Testis (tissue), 2 donors: ENCODE data around the gene DVL1.

Source experiments
- CTCF ChIP-seq, 3 experiments: fragments of 450-650 bp in 2 of 3; fragments of 200-600 bp in 1 of 3; sonication (generic) in 1 of 3; IDR thresholded peaks; one replicate each; pipeline ENCODE4 v1.5.1; 2016 to 2019; ENCODE audit warnings: antibody characterized with exemption in 3 of 3, mild to moderate bottlenecking in 2 of 3, moderate library complexity in 1 of 3
- POLR2A ChIP-seq: fragments of 450-650 bp; IDR thresholded peaks from one replicate; pipeline ENCODE4 v1.6.1; 2017; ENCODE audit warnings: antibody characterized with exemption, mild to moderate bottlenecking, moderate library complexity

DNA sequence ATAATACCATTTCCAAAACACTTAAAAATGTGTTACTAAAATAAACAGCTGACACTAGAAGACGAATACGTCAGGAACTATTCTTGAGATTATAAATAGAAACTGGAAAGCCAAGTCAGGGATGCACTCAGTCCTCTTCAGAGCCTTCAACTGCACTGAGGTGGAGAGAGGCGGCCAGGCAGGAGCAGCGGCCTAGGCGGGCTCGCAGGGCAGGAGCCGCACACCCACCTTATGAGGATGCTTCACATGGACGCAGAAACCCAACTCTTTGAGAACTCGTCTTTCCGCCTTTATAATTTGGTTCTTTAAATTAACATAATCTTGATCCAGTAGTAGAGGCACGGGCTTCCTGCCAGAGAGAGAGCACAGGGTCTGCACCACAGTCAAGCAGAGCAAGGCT lies 45.9 kb upstream of the DVL1 start:
- TF ChIP-seq CTCF (IDR thresholded peaks at IDR 0.05) (no peak), POLR2A (no peak)
